DND-41 (cell line): ENCODE results near the gene ABCD1.

Experiments
- ATAC-seq: fragments of 200-7000 bp; cut with Tn5 transposase; 3 replicates; pipeline ENCODE4 v1.9.1; 2021; ENCODE audit warnings: low read depth; ENCODE audit not compliant: insufficient read depth
- DNase-seq: peaks from one replicate; pipeline ENCODE4 v3.0.0-alpha.2; 2020
- H2AFZ ChIP-seq: 2 replicates; pipeline ENCODE4 v1.6.0; 2012; ENCODE audit warnings: low read depth, low read length
- H3K27ac ChIP-seq: 2 replicates; pipeline ENCODE4 v1.5.1; 2012; ENCODE audit warnings: low read length, inconsistent platforms
- H3K27me3 ChIP-seq: fragments of 200-600 bp; sonication (generic); 2 replicates; pipeline ENCODE4 v1.6.0; 2012; ENCODE audit warnings: low read length, mild to moderate bottlenecking, inconsistent platforms; ENCODE audit not compliant: insufficient read depth, poor library complexity
- H3K36me3 ChIP-seq: 2 replicates; pipeline ENCODE4 v1.5.1; 2012; ENCODE audit warnings: low read length, inconsistent platforms; ENCODE audit not compliant: insufficient read depth
- H3K4me1 ChIP-seq: 2 replicates; pipeline ENCODE4 v1.5.1; 2012; ENCODE audit warnings: mild to moderate bottlenecking, low read length; ENCODE audit not compliant: insufficient read depth
- H3K4me2 ChIP-seq: 2 replicates; pipeline ENCODE4 v1.6.0; 2012; ENCODE audit warnings: mild to moderate bottlenecking, moderate library complexity, low read length, inconsistent platforms; ENCODE audit not compliant: insufficient read depth
- H3K4me3 ChIP-seq, 2 experiments: fragments of 200-600 bp in 1 of 2; shearing (Covaris generic) in 1 of 2; 2 replicates each; pipeline ENCODE4 v1.5.1; 2012 to 2016; ENCODE audit warnings: inconsistent platforms in 2 of 2, low read length in 2 of 2, mild to moderate bottlenecking in 2 of 2, low read depth in 1 of 2, moderate library complexity in 1 of 2
- H3K79me2 ChIP-seq: 2 replicates; pipeline ENCODE4 v1.6.0; 2012; ENCODE audit warnings: low read length, inconsistent platforms; ENCODE audit not compliant: insufficient read depth
- H3K9ac ChIP-seq: 2 replicates; pipeline ENCODE4 v1.6.0; 2012; ENCODE audit warnings: low read depth, mild to moderate bottlenecking, inconsistent platforms, low read length, moderate library complexity
- H3K9me3 ChIP-seq: 2 replicates; pipeline ENCODE4 v1.5.1; 2012; ENCODE audit warnings: low read length, moderate library complexity, mild to moderate bottlenecking, inconsistent platforms; ENCODE audit not compliant: insufficient read depth, severe bottlenecking
- H4K20me1 ChIP-seq: 2 replicates; pipeline ENCODE4 v1.6.0; 2012; ENCODE audit warnings: low read length; ENCODE audit not compliant: insufficient read depth
- CTCF ChIP-seq: IDR thresholded peaks from 2 replicates; pipeline ENCODE4 v1.5.1; 2012; ENCODE audit warnings: borderline replicate concordance, low read length, moderate library complexity, mild to moderate bottlenecking; ENCODE audit not compliant: poor library complexity, severe bottlenecking; ENCODE audit errors: extremely low read depth
- EZH2 ChIP-seq: IDR thresholded peaks from 3 replicates; pipeline ENCODE4 v1.6.1; 2012; ENCODE audit warnings: borderline replicate concordance, low read depth, mild to moderate bottlenecking, moderate library complexity, low read length, inconsistent platforms; ENCODE audit not compliant: severe bottlenecking

ABCD1 gene

GRCh38 chrX:153769158-153769864 lies 44.7 kb downstream of the ABCD1 start:
- TF ChIP-seq EZH2 (no peak), CTCF (no peak)
- no peak overlapping the region for H2AFZ ChIP-seq
- ATAC-seq (no peak), DNase-seq (no peak)
- H3K79me2 ChIP-seq, result no peaks in the 10 kb centered on the region
- no peaks in the 10 kb centered on the region for H3K36me3 ChIP-seq
- no peaks in the 10 kb centered on the region for H4K20me1 ChIP-seq
- no peaks in the 10 kb centered on the region for H3K27me3 ChIP-seq
- H3K27ac ChIP-seq, result no peak overlapping the region
- peaks cover 20% of the 10 kb centered on the region for H3K4me1 ChIP-seq
- no peak overlapping the region for H3K9ac ChIP-seq
- no peaks in the 10 kb centered on the region for H3K9me3 ChIP-seq
- no peak overlapping the region for H3K4me3 ChIP-seq
- H3K4me2 ChIP-seq, result no peak overlapping the region

GRCh38 chrX:153769865-153770600 lies 45.4 kb downstream of the ABCD1 start:
- Histone ChIP-seq H3K36me3 (no peaks in the 10 kb centered on the region), H3K79me2 (no peaks in the 10 kb centered on the region), H3K4me2 (no peak overlapping the region), H4K20me1 (no peaks in the 10 kb centered on the region), H3K27me3 (no peaks in the 10 kb centered on the region), H3K9me3 (no peaks in the 10 kb centered on the region), H3K4me3 (no peak overlapping the region), H3K9ac (no peak overlapping the region), H3K27ac (no peak overlapping the region), H2AFZ (no peak overlapping the region), H3K4me1 (peaks cover 20% of the 10 kb centered on the region)
- ATAC-seq, result no peak
- TF ChIP-seq CTCF, result no peak
- TF ChIP-seq EZH2, result no peak
- DNase-seq, result no peak

GRCh38 chrX:153770601-153771414 lies 46.2 kb downstream of the ABCD1 start:
- H3K27ac ChIP-seq, result no peak overlapping the region
- TF ChIP-seq CTCF (no peak), EZH2 (no peak)
- H3K79me2 ChIP-seq, result no peaks in the 10 kb centered on the region
- no peak overlapping the region for H3K4me3 ChIP-seq
- H3K4me1 ChIP-seq, result peaks cover 16% of the 10 kb centered on the region
- H4K20me1 ChIP-seq, result no peaks in the 10 kb centered on the region
- H3K27me3 ChIP-seq, result no peaks in the 10 kb centered on the region
- no peak overlapping the region for H3K9ac ChIP-seq
- H3K36me3 ChIP-seq, result no peaks in the 10 kb centered on the region
- no peak for ATAC-seq
- H3K4me2 ChIP-seq, result no peak overlapping the region
- no peak overlapping the region for H2AFZ ChIP-seq
- no peak for DNase-seq
- no peaks in the 10 kb centered on the region for H3K9me3 ChIP-seq
